Measurements from ENCODE around the gene NOD1. TPM values are rescaled to one million over a fixed set of nuclear protein-coding genes. Genes with fewer than 3 reads are reported as not detected.
"Not testable (repeated sequence)": the region's sequence is repeated elsewhere in the genome, so short reads cannot be mapped to it uniquely, and the experiment has no call there.

NOD1 gene
- total and polyA plus RNA-seq, 8 donors = 2.3 to 18.3 (median 5.5) TPM

- Histone ChIP-seq H3K36me3 (no peaks in the 10 kb centered on the region), H3K9me3 (peaks cover 0 to 15% (median 11%) of the 10 kb centered on the region in 4 donors), H3K27me3 (no peaks in the 10 kb centered on the region), H3K4me3 (no peak overlapping the region), H3K27ac (no peak overlapping the region), H3K4me1 (peaks cover 0 to 15% (median 4%) of the 10 kb centered on the region in 4 donors)
- TF ChIP-seq POLR2AphosphoS5 (IDR thresholded peaks at IDR 0.05) = no peak
- no peak for TF ChIP-seq EP300 (IDR thresholded peaks at IDR 0.05)
- TF ChIP-seq CTCF (IDR thresholded peaks at IDR 0.05) = no peak
- TF ChIP-seq POLR2A (IDR thresholded peaks at IDR 0.05) = no peak
- 24 to 61% (median 43%) methylated on average over 1 of the region's 1 CpG for WGBS, 5 donors
- DNase-seq = no peak
- intact Hi-C loops (cut with DNase I; ENCODE audit: low total_unique reads) = no loop called here
Observed at GRCh38 chr7:30382607-30383006, 96.0 kb downstream of the NOD1 start.

GRCh38 chr7:30380824-30381223 is 97.8 kb downstream of the NOD1 start:
- H3K27me3 ChIP-seq; H3K4me3 ChIP-seq; H3K27ac ChIP-seq; intact Hi-C loops (cut with DNase I; ENCODE audit: low total_unique reads); H3K36me3 ChIP-seq; DNase-seq: not testable (repeated sequence)
- H3K4me1 ChIP-seq = peaks cover 0 to 15% (median 4%) of the 10 kb centered on the region in 4 donors
- 93 to 97% (median 97%) methylated on average over 3 to 4 of the region's 4 CpGs for WGBS, 5 donors
- peaks cover 0 to 15% (median 11%) of the 10 kb centered on the region in 4 donors for H3K9me3 ChIP-seq

GRCh38 chr7:30380294-30380693 is 98.3 kb downstream of the NOD1 start:
- peaks cover 0 to 15% (median 4%) of the 10 kb centered on the region in 4 donors for H3K4me1 ChIP-seq
- peaks cover 0 to 15% (median 11%) of the 10 kb centered on the region in 4 donors for H3K9me3 ChIP-seq
- H3K27me3 ChIP-seq = no peaks in the 10 kb centered on the region
- no peak overlapping the region for H3K27ac ChIP-seq
- intact Hi-C loops (cut with DNase I; ENCODE audit: low total_unique reads) = no loop called here
- H3K4me3 ChIP-seq = no peak overlapping the region
- 58 to 85% (median 72%) methylated on average over 2 of the region's 2 CpGs for WGBS, 5 donors
- TF ChIP-seq CTCF (IDR thresholded peaks at IDR 0.05) = no peak
- TF ChIP-seq POLR2AphosphoS5 (IDR thresholded peaks at IDR 0.05) = no peak
- TF ChIP-seq EP300 (IDR thresholded peaks at IDR 0.05) = no peak
- no peak for TF ChIP-seq POLR2A (IDR thresholded peaks at IDR 0.05)
- H3K36me3 ChIP-seq = no peaks in the 10 kb centered on the region
- no peak for DNase-seq

- intact Hi-C loops (cut with DNase I; ENCODE audit: low total_unique reads) = no loop called here
- 52 to 74% (median 62%) methylated on average over 4 of the region's 4 CpGs for WGBS, 5 donors
- no peaks in the 10 kb centered on the region for H3K36me3 ChIP-seq
Observed at GRCh38 chr7:30379741-30380140, 98.8 kb downstream of the NOD1 start.

More at GRCh38 chr7:30379741-30380140, 98.8 kb downstream of the NOD1 start:
- Histone ChIP-seq H3K4me3 (no peak overlapping the region), H3K27ac (no peak overlapping the region), H3K4me1 (peaks cover 0 to 15% (median 4%) of the 10 kb centered on the region in 4 donors), H3K27me3 (no peaks in the 10 kb centered on the region), H3K9me3 (peaks cover 0 to 15% (median 11%) of the 10 kb centered on the region in 4 donors)
- no peak for DNase-seq
- TF ChIP-seq POLR2AphosphoS5 (IDR thresholded peaks at IDR 0.05) (no peak), EP300 (IDR thresholded peaks at IDR 0.05) (no peak), POLR2A (IDR thresholded peaks at IDR 0.05) (no peak), CTCF (IDR thresholded peaks at IDR 0.05) (no peak)
